ENCODE measurements around the gene MORN4.
A peak's percentile ranks its signal among the peaks of the same experiment; 100 is the strongest.

Gene MORN4

DNA sequence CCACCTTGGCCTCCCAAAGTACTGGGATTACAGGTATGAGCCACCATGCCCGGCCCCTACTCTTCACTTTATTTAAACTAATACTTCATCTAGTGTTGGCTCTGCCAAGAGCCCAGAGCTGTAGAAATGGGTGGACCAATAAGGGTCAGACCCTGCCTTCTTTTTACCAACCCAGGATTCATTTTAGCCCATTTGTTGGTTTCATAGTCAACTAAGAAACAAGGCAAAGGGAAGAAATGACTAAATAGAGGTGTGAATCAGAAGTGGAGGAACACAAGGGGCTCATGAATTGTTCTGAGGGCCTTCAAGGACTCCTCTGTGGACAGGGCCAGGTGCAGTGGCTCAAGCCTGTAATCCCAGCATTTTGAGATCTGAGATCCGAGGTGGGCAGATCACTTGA lies 59.6 kb downstream of the MORN4 start:
- DNase-seq (ENCODE audit: low read depth in 3 of 3), result no peak

DNA sequence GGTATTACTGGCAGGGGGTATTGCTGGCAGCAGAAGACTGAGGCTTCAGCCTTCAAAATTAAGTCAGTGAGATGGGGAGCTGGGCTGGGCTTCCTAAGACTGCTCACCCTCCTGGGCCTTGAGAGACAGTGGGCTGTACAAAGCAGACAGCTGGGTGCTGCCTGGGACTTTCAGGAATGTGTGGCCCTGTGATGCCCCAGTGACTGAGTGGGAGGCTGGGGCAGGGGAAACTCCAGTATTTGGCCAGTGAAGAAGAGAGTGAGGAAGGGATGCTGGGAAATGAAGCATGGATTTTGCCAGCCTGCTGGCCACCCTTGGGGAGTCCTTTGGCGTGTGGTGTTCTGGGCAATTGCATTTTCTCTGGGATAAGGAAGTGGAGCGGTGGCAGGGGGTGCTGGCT lies 60.3 kb downstream of the MORN4 start:
- DNase-seq (ENCODE audit: low read depth in 3 of 3), result no peak

- DNase-seq (ENCODE audit: low read depth in 3 of 3), result peak; percentile 21 to 23 (median 22)
Measured at GRCh38 chr10:97572214-97572989, 60.9 kb downstream of the MORN4 start, which contains the start of gene ANKRD2. Gene ANKRD2 (plus strand): TSS chr10:97572779. CDS start chr10:97572789, 10 bp downstream.

DNA sequence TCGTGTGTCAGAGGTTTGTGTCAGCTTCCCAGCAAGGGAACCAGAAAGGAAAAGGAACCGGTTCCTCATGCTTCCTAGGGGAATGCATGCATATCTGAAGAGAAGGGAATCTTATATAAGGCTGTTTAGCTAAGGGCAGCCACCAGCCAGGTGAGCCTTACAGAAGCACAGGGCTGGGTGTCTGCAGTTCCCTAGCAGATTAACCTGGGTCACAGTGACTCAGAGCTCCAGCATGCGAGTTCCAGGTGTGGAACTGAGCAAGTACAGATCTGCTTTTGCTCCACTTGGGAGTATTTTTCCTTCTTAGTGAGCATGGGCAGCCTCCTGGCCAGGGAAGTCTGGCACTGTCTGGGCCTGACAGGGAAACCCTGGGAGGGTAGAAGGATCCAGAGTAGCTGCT lies 61.7 kb downstream of the MORN4 start:
- no peak for DNase-seq (ENCODE audit: low read depth in 3 of 3)

- DNase-seq (ENCODE audit: low read depth in 3 of 3), result no peak
Measured at GRCh38 chr10:97570789-97571471, 62.4 kb downstream of the MORN4 start.

GRCh38 chr10:97570146-97570788 lies 63.0 kb downstream of the MORN4 start:
- DNase-seq (ENCODE audit: low read depth in 3 of 3), result no peak

DNA sequence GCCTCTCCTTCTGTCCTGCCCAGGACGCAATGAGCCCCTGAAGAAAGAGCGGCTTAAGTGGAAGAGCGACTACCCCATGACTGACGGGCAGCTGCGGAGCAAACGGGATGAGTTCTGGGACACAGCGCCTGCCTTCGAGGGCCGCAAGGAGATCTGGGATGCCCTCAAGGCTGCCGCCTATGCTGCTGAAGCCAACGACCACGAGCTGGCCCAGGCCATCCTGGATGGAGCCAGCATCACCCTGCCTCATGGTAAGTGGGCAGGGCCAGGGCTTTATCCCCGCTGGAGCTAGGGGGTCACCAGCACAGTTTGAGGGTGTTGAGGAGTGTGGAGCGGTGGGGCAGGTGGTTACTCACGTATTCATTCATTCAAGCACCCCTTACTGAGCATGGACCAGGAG lies 65.4 kb downstream of the MORN4 start:
- no peak for DNase-seq (ENCODE audit: low read depth in 3 of 3)

- no peak for DNase-seq (ENCODE audit: low read depth in 3 of 3)
Measured at GRCh38 chr10:97566336-97566996, 66.8 kb downstream of the MORN4 start.

DNA sequence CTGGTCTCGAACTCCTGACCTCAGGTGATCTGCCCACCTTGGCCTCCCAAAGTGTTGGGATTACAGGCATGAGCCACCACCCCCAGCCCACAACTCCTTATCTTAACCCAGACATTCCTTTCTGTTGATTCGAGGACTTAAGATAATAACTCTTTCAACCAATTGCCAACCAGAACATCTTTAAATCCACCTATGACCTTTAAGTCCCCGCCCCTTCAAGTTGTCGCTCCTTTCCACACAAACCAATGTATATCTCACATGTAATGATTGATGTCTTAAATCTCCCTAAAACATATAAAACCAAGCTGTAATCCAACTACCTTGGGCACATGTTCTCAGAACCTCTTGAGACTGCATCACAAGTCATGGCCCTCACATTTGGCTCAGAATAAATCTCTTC lies 68.5 kb downstream of the MORN4 start:
- no peak for DNase-seq (ENCODE audit: low read depth in 3 of 3)

Measured in stimulated activated CD4-positive, alpha-beta T cell treated with anti-CD3 and anti-CD28 coated beads, TNF-alpha, amount 100 ng/mL, for 4 hours (primary cell).